ENCODE results near the gene GBX1.

GBX1 gene

GRCh38 chr7:151114151-151115090 is 53.1 kb downstream of the GBX1 start:
- no peak overlapping the region; the same call in 1 of the 2 replicates for H3K4me3 ChIP-seq (ENCODE audit: low read depth, low read length)
- no peak for TF ChIP-seq CTCF (IDR thresholded peaks at IDR 0.05; ENCODE audit: low read depth, low read length, missing control alignments)
- no peak for DNase-seq (ENCODE audit: low read depth)

- no peak overlapping the region for H3K4me3 ChIP-seq (ENCODE audit: low read depth, low read length)
- DNase-seq (ENCODE audit: low read depth): no peak
- TF ChIP-seq CTCF (IDR thresholded peaks at IDR 0.05; ENCODE audit: low read depth, low read length, missing control alignments): no peak
These were observed 53.9 kb downstream of the GBX1 start for GRCh38 chr7:151113344-151114150.

GRCh38 chr7:151110941-151111645 is 56.4 kb downstream of the GBX1 start:
- no peak overlapping the region for H3K4me3 ChIP-seq (ENCODE audit: low read depth, low read length)
- DNase-seq (ENCODE audit: low read depth): no peak
- peak; percentile 86 for TF ChIP-seq CTCF (IDR thresholded peaks at IDR 0.05; ENCODE audit: low read depth, low read length, missing control alignments)

- no peak overlapping the region for H3K4me3 ChIP-seq (ENCODE audit: low read depth, low read length)
- no peak for TF ChIP-seq CTCF (IDR thresholded peaks at IDR 0.05; ENCODE audit: low read depth, low read length, missing control alignments)
- no peak for DNase-seq (ENCODE audit: low read depth)
These were observed 57.1 kb downstream of the GBX1 start for GRCh38 chr7:151110236-151110940.

- no peak for DNase-seq (ENCODE audit: low read depth)
- no peak overlapping the region for H3K4me3 ChIP-seq (ENCODE audit: low read depth, low read length)
- TF ChIP-seq CTCF (IDR thresholded peaks at IDR 0.05; ENCODE audit: low read depth, low read length, missing control alignments): no peak
These were observed 58.1 kb downstream of the GBX1 start for GRCh38 chr7:151109094-151110048.

Measured in GM12864 (cell line).